ENCODE measurements around the gene IQCM.

- TF ChIP-seq CTCF (IDR thresholded peaks at IDR 0.05) (no peak), POLR2A (IDR thresholded peaks at IDR 0.05) (no peak)
Observed at GRCh38 chr4:149702414-149703293, 113.0 kb downstream of the IQCM start.
